Camera-type eye (tissue), 1 donor: ENCODE data around the gene NR1H4. TPM values are rescaled to one million over a fixed set of nuclear protein-coding genes. Genes with fewer than 3 reads are reported as not detected.

ENCODE experiments used
- total RNA-seq: library from RNA; depleted of rRNA; stranded (reverse); fragments of >200 nt; gene quantifications from one replicate; pipeline ENCODE4 v1.2.3, GENCODE V29; 2014

Gene NR1H4
- total RNA-seq = 0.66 TPM

GRCh38 chr12:100473716-100474150 lies at the start of gene NR1H4:
Gene NR1H4 (plus strand): TSS chr12:100473866. CDS start chr12:100493324, 19,458 bp downstream.

DNA sequence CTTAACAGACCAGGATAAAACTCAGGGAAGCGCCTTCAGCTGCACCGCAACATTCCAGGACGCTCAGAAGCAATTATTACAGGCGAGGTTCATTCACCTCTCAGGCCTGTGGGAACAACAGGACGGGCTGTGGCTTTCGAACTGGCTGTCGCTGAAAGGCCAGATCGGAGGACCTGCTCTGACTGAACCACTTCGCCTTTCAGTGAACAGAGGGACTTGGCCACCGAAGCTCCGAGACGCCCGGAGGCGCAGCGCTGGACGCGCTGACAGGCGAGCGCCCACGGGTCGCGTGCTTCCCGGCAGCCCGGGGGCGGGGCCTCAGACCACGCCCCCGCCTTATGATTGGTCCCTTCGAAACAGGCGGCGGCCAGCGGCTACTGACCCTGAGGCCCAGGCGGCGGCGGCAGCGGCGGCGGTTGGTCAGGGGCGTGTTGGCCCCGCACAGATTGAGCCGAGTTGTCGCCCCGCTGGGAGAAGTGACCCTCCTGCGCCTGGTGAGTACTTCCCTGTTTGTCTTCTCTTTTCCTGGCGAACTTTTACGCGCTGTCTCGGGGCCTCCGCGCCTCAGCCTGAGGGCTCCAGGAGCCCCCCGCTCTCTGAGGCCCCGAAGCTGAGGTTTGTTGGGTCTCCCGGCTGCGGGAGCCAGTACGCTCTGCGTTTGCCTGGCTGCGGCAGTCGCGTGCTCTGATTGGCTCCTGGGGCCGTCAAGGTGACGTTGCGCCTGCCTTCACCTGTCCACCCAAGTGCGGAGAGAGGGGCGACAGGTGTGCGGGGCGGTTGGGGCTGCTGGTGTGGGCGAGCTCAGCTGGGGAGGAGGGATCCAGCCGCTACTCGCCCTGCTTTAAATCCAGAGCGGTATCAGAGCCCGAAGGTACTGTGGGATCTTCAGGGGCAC lies 99.9 kb downstream of the NR1H4 start, which contains the start of gene GAS2L3:
TSS of gene GAS2L3 (plus strand) at position 393 of the 895 bp plus-strand sequence. CDS start 21,221 bp downstream, outside the sequence.

Other genes with a start within 250 kb of the NR1H4 start
- 1.6 TPM for gene DEPDC4, start 206.8 kb upstream of the NR1H4 start, total RNA-seq
- gene SCYL2, start 206.7 kb upstream of the NR1H4 start, total RNA-seq = 102 TPM
- gene SLC17A8, start 116.8 kb upstream of the NR1H4 start, total RNA-seq = 3.6 TPM
- 36.3 TPM for gene GAS2L3, start 99.8 kb downstream of the NR1H4 start, total RNA-seq